ENCODE measurements around the gene ERVV-1. TPM values are rescaled to one million over a fixed set of nuclear protein-coding genes. Genes with fewer than 3 reads are reported as not detected.
"Not testable (repeated sequence)": the region's sequence is repeated elsewhere in the genome, so short reads cannot be mapped to it uniquely, and the experiment has no call there.

ERVV-1 gene
- total RNA-seq, 1 experiment from 2014 or later = not detected

DNA sequence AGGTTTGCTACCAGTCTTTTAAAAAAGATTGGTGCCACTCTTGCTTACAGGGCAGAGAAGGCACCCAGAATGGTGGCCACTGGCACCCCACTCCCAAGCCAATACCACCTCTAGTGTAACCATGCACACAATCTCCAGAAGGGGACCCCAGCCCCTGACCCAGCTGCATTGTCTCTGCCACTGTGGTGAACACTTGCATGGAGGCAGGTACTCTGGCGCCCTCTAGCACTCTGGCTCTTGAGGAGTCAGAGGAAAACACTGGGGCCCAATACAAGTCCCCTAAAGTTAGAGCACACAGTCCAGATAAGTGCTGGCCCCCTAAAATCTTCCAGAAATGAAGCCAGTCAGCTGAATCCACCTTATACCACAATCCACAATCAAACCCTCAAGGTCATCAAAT is 6.0 kb downstream of the ERVV-1 start:
- CTCF ChIA-PET = no interaction called here
- no peak for ATAC-seq

DNA sequence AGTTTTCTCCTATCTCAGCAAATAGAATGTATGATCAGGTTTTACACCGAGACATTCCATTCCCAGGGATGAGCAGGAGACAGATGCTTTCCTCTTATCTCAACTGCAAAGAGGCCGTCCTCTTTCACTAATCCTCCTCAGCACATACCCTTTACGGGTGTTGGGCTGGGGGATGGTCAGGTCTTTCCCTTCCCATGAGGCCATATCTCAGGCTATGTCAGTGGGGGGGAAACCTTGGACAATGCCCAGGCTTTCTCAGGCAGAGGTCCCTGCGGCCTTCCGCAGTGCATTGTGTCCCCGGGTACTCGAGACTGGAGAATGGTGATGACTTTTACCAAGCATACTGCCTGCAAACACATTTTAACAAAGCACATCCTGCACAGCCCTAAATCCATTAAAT is 14.6 kb downstream of the ERVV-1 start:
- DNase-seq; H3K79me2 ChIP-seq (ENCODE audit: low read length); H3K4me2 ChIP-seq (ENCODE audit: low read length); POLR2A ChIA-PET (ENCODE audit: unreplicated experiment); H3K27me3 ChIP-seq (ENCODE audit: low read length); H3K9me2 ChIP-seq (replicated peaks; ENCODE audit: low read length); H3K36me3 ChIP-seq (ENCODE audit: low read depth, low read length); H3F3A ChIP-seq (ENCODE audit: low read length, unreplicated experiment); CTCF ChIA-PET; BruUV-seq (replicated peaks); intact Hi-C loops (cut with micrococcal nuclease); H3K9ac ChIP-seq (ENCODE audit: low read length); H2AFZ ChIP-seq (ENCODE audit: low read length); H3K27ac ChIP-seq (ENCODE audit: low read length); H3K4me1 ChIP-seq (ENCODE audit: insufficient read depth, low read length); H4K20me1 ChIP-seq (ENCODE audit: low read length); H3K4me3 ChIP-seq (ENCODE audit: low read length); ATAC-seq; H3K9me3 ChIP-seq (ENCODE audit: low read length): not testable (repeated sequence)

More for the DNA sequence above, 6.0 kb downstream of the ERVV-1 start:
- TF ChIP-seq EZH2phosphoT487 (IDR thresholded peaks at IDR 0.05; ENCODE audit: borderline replicate concordance, low read length) = no peak
- no peak for TF ChIP-seq EZH2 (IDR thresholded peaks at IDR 0.05; ENCODE audit: low read length, unreplicated experiment)
- TF ChIP-seq, protein P1, sequence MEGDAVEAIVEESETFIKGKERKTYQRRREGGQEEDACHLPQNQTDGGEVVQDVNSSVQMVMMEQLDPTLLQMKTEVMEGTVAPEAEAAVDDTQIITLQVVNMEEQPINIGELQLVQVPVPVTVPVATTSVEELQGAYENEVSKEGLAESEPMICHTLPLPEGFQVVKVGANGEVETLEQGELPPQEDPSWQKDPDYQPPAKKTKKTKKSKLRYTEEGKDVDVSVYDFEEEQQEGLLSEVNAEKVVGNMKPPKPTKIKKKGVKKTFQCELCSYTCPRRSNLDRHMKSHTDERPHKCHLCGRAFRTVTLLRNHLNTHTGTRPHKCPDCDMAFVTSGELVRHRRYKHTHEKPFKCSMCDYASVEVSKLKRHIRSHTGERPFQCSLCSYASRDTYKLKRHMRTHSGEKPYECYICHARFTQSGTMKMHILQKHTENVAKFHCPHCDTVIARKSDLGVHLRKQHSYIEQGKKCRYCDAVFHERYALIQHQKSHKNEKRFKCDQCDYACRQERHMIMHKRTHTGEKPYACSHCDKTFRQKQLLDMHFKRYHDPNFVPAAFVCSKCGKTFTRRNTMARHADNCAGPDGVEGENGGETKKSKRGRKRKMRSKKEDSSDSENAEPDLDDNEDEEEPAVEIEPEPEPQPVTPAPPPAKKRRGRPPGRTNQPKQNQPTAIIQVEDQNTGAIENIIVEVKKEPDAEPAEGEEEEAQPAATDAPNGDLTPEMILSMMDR (conservative IDR thresholded peaks at IDR 0.05; ENCODE audit: low read depth, low read length) = no peak; the same call in 1 of the 2 replicates
- Histone ChIP-seq H3K79me2 (ENCODE audit: low read length) (no peaks in the 10 kb centered on the region), H3K4me1 (ENCODE audit: insufficient read depth, low read length) (no peaks in the 10 kb centered on the region), H3F3A (ENCODE audit: low read length, unreplicated experiment) (no peaks in the 10 kb centered on the region), H3K27me3 (ENCODE audit: low read length) (no peaks in the 10 kb centered on the region), H4K20me1 (ENCODE audit: low read length) (no peaks in the 10 kb centered on the region), H3K9me2 (replicated peaks; ENCODE audit: low read length) (no peaks in the 10 kb centered on the region), H3K27ac (ENCODE audit: low read length) (no peak overlapping the region), H3K9ac (ENCODE audit: low read length) (no peak overlapping the region), H3K4me2 (ENCODE audit: low read length) (no peak overlapping the region), H2AFZ (ENCODE audit: low read length) (no peak overlapping the region), H3K9me3 (ENCODE audit: low read length) (peaks cover 12% of the 10 kb centered on the region; the same call in 1 of the 2 replicates), H3K36me3 (ENCODE audit: low read depth, low read length) (no peaks in the 10 kb centered on the region), H3K4me3 (ENCODE audit: low read length) (no peak overlapping the region)
- intact Hi-C loops (cut with micrococcal nuclease) = no loop called here
- no TSS peak for BruUV-seq (replicated peaks)
- no peak for DNase-seq
- POLR2A ChIA-PET (ENCODE audit: unreplicated experiment) = no interaction called here

GRCh38 chr19:53034054-53034453 is 20.3 kb downstream of the ERVV-1 start:
- H4K20me1 ChIP-seq (ENCODE audit: low read length) = no peaks in the 10 kb centered on the region
- H3K9me3 ChIP-seq (ENCODE audit: low read length) = peaks cover 20% of the 10 kb centered on the region; the same call in 1 of the 2 replicates
- H3K4me2 ChIP-seq (ENCODE audit: low read length) = no peak overlapping the region
- no peaks in the 10 kb centered on the region for H3K9me2 ChIP-seq (replicated peaks; ENCODE audit: low read length)
- H2AFZ ChIP-seq (ENCODE audit: low read length) = no peak overlapping the region
- no peak for ATAC-seq
- ChIA-PET POLR2A (ENCODE audit: unreplicated experiment) (no interaction called here), CTCF (no interaction called here)
- no TSS peak for BruUV-seq (replicated peaks)
- TF ChIP-seq, protein P1 (conservative IDR thresholded peaks at IDR 0.05; ENCODE audit: low read depth, low read length) = no peak
- TF ChIP-seq EZH2 (IDR thresholded peaks at IDR 0.05; ENCODE audit: low read length, unreplicated experiment) (no peak), EZH2phosphoT487 (IDR thresholded peaks at IDR 0.05; ENCODE audit: borderline replicate concordance, low read length) (no peak)
- intact Hi-C loops (cut with micrococcal nuclease) = no loop called here
- H3K27ac ChIP-seq (ENCODE audit: low read length) = no peak overlapping the region
- H3K79me2 ChIP-seq (ENCODE audit: low read length) = no peaks in the 10 kb centered on the region
- no peak for DNase-seq
- H3K36me3 ChIP-seq (ENCODE audit: low read depth, low read length) = no peaks in the 10 kb centered on the region
- H3F3A ChIP-seq (ENCODE audit: low read length, unreplicated experiment) = no peaks in the 10 kb centered on the region
- no peaks in the 10 kb centered on the region for H3K4me1 ChIP-seq (ENCODE audit: insufficient read depth, low read length)
- no peaks in the 10 kb centered on the region for H3K27me3 ChIP-seq (ENCODE audit: low read length)
- H3K4me3 ChIP-seq (ENCODE audit: low read length) = no peak overlapping the region
- no peak overlapping the region for H3K9ac ChIP-seq (ENCODE audit: low read length)

All from PC-3 (cell line).